Neuronal stem cell (in vitro differentiated cells): ENCODE measurements around the gene ARL6IP5.

ENCODE experiments used
- DNase-seq: peaks from one replicate; pipeline ENCODE4 v3.0.0-alpha.2; 2013; ENCODE audit warnings: low spot score
- H2AFZ ChIP-seq: one replicate; pipeline ENCODE4 v1.6.1; 2013; ENCODE audit warnings: mild to moderate bottlenecking, low read length, inconsistent platforms
- H2AK5ac ChIP-seq: 2 replicates; pipeline ENCODE4 v1.6.1; 2013; ENCODE audit warnings: low read depth, mild to moderate bottlenecking, inconsistent platforms, low read length, moderate library complexity, mixed read lengths
- H2BK120ac ChIP-seq: 2 replicates; pipeline ENCODE4 v1.6.1; 2013; ENCODE audit warnings: low read depth, mild to moderate bottlenecking, inconsistent platforms, low read length, moderate library complexity, mixed read lengths
- H2BK12ac ChIP-seq: one replicate; pipeline ENCODE4 v1.6.1; 2013; ENCODE audit warnings: low read length, inconsistent platforms
- H2BK15ac ChIP-seq: 2 replicates; pipeline ENCODE4 v1.6.1; 2013; ENCODE audit warnings: mild to moderate bottlenecking, low read length, inconsistent platforms, mixed read lengths
- H2BK5ac ChIP-seq: one replicate; pipeline ENCODE4 v1.6.1; 2013; ENCODE audit warnings: inconsistent platforms, mild to moderate bottlenecking, low read length, moderate library complexity
- H3K14ac ChIP-seq: one replicate; pipeline ENCODE4 v1.6.1; 2013; ENCODE audit warnings: low read length, inconsistent platforms
- H3K18ac ChIP-seq: 2 replicates; pipeline ENCODE4 v1.6.1; 2013; ENCODE audit warnings: low read length, inconsistent platforms
- H3K23ac ChIP-seq: 2 replicates; pipeline ENCODE4 v1.6.1; 2013; ENCODE audit warnings: low read depth, mild to moderate bottlenecking, mixed read lengths, low read length, inconsistent platforms; ENCODE audit not compliant: poor library complexity
- H3K27ac ChIP-seq: replicated peaks from 3 replicates; pipeline ENCODE4 v1.5.1; 2013; ENCODE audit warnings: low read length, inconsistent platforms
- H3K27me3 ChIP-seq, 3 experiments: 2 replicates each; pipeline ENCODE4 v1.6.1; 2013; ENCODE audit warnings: low read length in 3 of 3, mild to moderate bottlenecking in 2 of 3, inconsistent platforms in 1 of 3, low read depth in 1 of 3, mixed read lengths in 1 of 3, moderate library complexity in 1 of 3; ENCODE audit not compliant: control insufficient read depth in 3 of 3, insufficient read depth in 3 of 3
- H3K36me3 ChIP-seq, 2 donors: replicated peaks in 1 of 2; 2 replicates each; pipeline ENCODE4 v1.6.1; 2013; ENCODE audit warnings: low read length in 2 of 2; ENCODE audit not compliant: control insufficient read depth in 2 of 2, insufficient read depth in 2 of 2
- H3K4ac ChIP-seq: 2 replicates; pipeline ENCODE4 v1.6.1; 2013; ENCODE audit warnings: inconsistent platforms, mild to moderate bottlenecking, low read length, moderate library complexity
- H3K4me1 ChIP-seq, 2 donors: 1 replicate in 1 of 2; 2 replicates in 1 of 2; pipeline ENCODE4 v1.6.1; 2013; ENCODE audit warnings: low read length in 2 of 2, low read depth in 1 of 2; ENCODE audit not compliant: control insufficient read depth in 2 of 2, insufficient read depth in 1 of 2
- H3K4me2 ChIP-seq: one replicate; pipeline ENCODE4 v1.6.1; 2013; ENCODE audit warnings: mild to moderate bottlenecking, low read length, inconsistent platforms; ENCODE audit not compliant: insufficient read depth, poor library complexity, severe bottlenecking
- H3K4me3 ChIP-seq, 2 donors: 2 replicates each; pipeline ENCODE4 v1.5.1; 2013; ENCODE audit warnings: low read length in 2 of 2, mild to moderate bottlenecking in 2 of 2, inconsistent platforms in 1 of 2, moderate library complexity in 1 of 2
- H3K79me1 ChIP-seq: one replicate; pipeline ENCODE4 v1.6.1; 2013; ENCODE audit warnings: low read depth, mild to moderate bottlenecking, inconsistent platforms, low read length, moderate library complexity
- H3K9ac ChIP-seq: one replicate; pipeline ENCODE4 v1.6.1; 2013; ENCODE audit warnings: mild to moderate bottlenecking, low read depth, low read length, inconsistent platforms; ENCODE audit not compliant: poor library complexity
- H3K9me3 ChIP-seq, 2 donors: replicated peaks in 1 of 2; 2 replicates each; pipeline versions ENCODE3 to v1.6.1; 2013; ENCODE audit warnings: low read length in 2 of 2, mild to moderate bottlenecking in 2 of 2, inconsistent platforms in 1 of 2, low read depth in 1 of 2, mixed read lengths in 1 of 2, moderate library complexity in 1 of 2; ENCODE audit not compliant: control insufficient read depth in 2 of 2, insufficient read depth in 1 of 2
- H4K8ac ChIP-seq: one replicate; pipeline ENCODE4 v1.6.1; 2013; ENCODE audit warnings: low read depth, mild to moderate bottlenecking, inconsistent platforms, low read length, moderate library complexity
- H4K91ac ChIP-seq: one replicate; pipeline ENCODE4 v1.6.1; 2013; ENCODE audit warnings: low read length, low read depth, mild to moderate bottlenecking, inconsistent platforms; ENCODE audit not compliant: poor library complexity
- WGBS, 2 donors: extraction: QIAGEN DNeasy Blood & Tissue Kit; methylation state at CpG; one replicate each; pipeline ENCODE4 v1.1.7; 2013; ENCODE audit warnings: missing lambda C conversion rate in 2 of 2, mixed read lengths in 1 of 2; ENCODE audit not compliant: insufficient read length in 2 of 2, insufficient replicate concordance in 1 of 2; ENCODE audit errors: extremely low coverage in 2 of 2; 5-methylcytosine and 5-hydroxymethylcytosine counted together
- small RNA-seq: library from polyadenylated mRNA; stranded (forward); fragments of <200 nt; extraction: miRNeasy Mini kit (QIAGEN cat#:217004); gene quantifications from one replicate; pipeline ENCODE3, GENCODE V24; 2013; ENCODE audit not compliant: insufficient read depth

The ARL6IP5 gene

GRCh38 chr3:69145688-69146087 is 61.0 kb downstream of the ARL6IP5 start:
- Histone ChIP-seq H2AFZ (no peak overlapping the region), H3K36me3 (no peaks in the 10 kb centered on the region), H3K4me2 (no peak overlapping the region), H3K4me1 (peaks cover 7 to 9% of the 10 kb centered on the region in 2 donors), H3K27ac (no peak overlapping the region), H4K91ac (no peak overlapping the region), H3K18ac (no peak overlapping the region), H2BK15ac (no peak overlapping the region), H3K9me3 (no peaks in the 10 kb centered on the region), H3K79me1 (no peaks in the 10 kb centered on the region), H3K9ac (no peak overlapping the region), H3K27me3 (no peaks in the 10 kb centered on the region), H2BK120ac (no peak overlapping the region), H3K14ac (no peak overlapping the region), H2BK12ac (no peak overlapping the region), H3K23ac (no peak overlapping the region), H3K4me3 (no peak overlapping the region), H2AK5ac (no peak overlapping the region), H3K4ac (no peak overlapping the region), H2BK5ac (no peak overlapping the region), H4K8ac (no peak overlapping the region)
- no peak for DNase-seq

DNA sequence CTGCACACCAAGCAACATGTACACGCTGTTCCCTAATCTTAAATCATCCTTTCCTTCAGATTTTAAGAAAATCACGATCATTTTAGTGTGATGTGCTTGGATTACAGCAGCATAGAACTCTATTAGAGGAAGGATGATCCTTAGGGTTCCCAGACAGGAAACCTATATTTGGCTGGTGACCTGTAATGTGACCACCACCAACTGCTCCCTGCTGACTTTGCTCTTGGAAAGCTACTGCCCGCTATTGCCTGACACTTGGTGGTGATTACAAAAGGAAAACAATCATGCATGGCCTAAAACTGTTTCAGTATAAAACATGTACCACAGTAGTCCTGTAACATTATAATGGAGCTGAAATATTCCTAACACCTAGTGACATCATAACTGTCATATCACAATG is 64.8 kb downstream of the ARL6IP5 start:
- Histone ChIP-seq H3K27ac (no peak overlapping the region), H2BK15ac (no peak overlapping the region), H3K79me1 (no peaks in the 10 kb centered on the region), H3K4me1 (peaks cover 5 to 9% of the 10 kb centered on the region in 2 donors), H2BK5ac (no peak overlapping the region), H4K8ac (no peak overlapping the region), H3K4ac (no peak overlapping the region), H3K18ac (no peak overlapping the region), H3K36me3 (no peaks in the 10 kb centered on the region), H3K9ac (no peak overlapping the region), H3K27me3 (peaks cover 0 to 4% (median 0%) of the 10 kb centered on the region in 3 experiments), H3K23ac (no peak overlapping the region), H3K9me3 (no peaks in the 10 kb centered on the region), H2BK12ac (no peak overlapping the region), H4K91ac (no peak overlapping the region), H2AK5ac (no peak overlapping the region), H3K14ac (no peak overlapping the region), H3K4me3 (no peak overlapping the region), H3K4me2 (no peak overlapping the region), H2AFZ (no peak overlapping the region), H2BK120ac (no peak overlapping the region)
- DNase-seq: no peak
- WGBS, 2 donors: no CpG with 5 or more reads among the region's 3 CpGs

Small RNA genes lying within 50 kb of the gene (small RNA-seq; reads per million reads assigned to genes)
- gene MIR3136: 1.2 reads per million
